RCC 7860 (cell line): Measurements from ENCODE around the gene IL1RAPL2.
"Not testable (repeated sequence)": the region's sequence is repeated elsewhere in the genome, so short reads cannot be mapped to it uniquely, and the experiment has no call there.

Experiments used
- DNase-seq: peaks from one replicate; pipeline ENCODE4 v3.0.0-alpha.2; 2015; ENCODE audit warnings: low spot score
- FAIRE-seq: peaks from 2 replicates; lab custom pipeline; 2012; peaks lifted over from hg19 to GRCh38; lab: Jason Lieb, UNC

IL1RAPL2 gene

GRCh38 chrX:105134273-105134672, 568.3 kb downstream of the IL1RAPL2 start:
- DNase-seq (no peak), FAIRE-seq (no peak)

- FAIRE-seq: peak; percentile 79
- peak; percentile 71 for DNase-seq
Observed at GRCh38 chrX:105136786-105137185, 570.8 kb downstream of the IL1RAPL2 start.

GRCh38 chrX:105150036-105150435, 584.0 kb downstream of the IL1RAPL2 start:
- FAIRE-seq: no peak

GRCh38 chrX:105150557-105150956, 584.6 kb downstream of the IL1RAPL2 start:
- DNase-seq: no peak
- no peak for FAIRE-seq

More at GRCh38 chrX:105150036-105150435, 584.0 kb downstream of the IL1RAPL2 start:
- DNase-seq: no peak

- DNase-seq (no peak), FAIRE-seq (no peak)
Observed at GRCh38 chrX:105167233-105167632, 601.2 kb downstream of the IL1RAPL2 start.

- DNase-seq: no peak
- no peak for FAIRE-seq
Observed at GRCh38 chrX:105168577-105168976, 602.6 kb downstream of the IL1RAPL2 start.

GRCh38 chrX:105173071-105173470, 607.1 kb downstream of the IL1RAPL2 start:
- peak; percentile 55 for DNase-seq
- FAIRE-seq: no peak

- FAIRE-seq (no peak), DNase-seq (no peak)
Observed at GRCh38 chrX:105179644-105180043, 613.6 kb downstream of the IL1RAPL2 start.

- no peak for FAIRE-seq
- DNase-seq: no peak
Observed at GRCh38 chrX:105189093-105189492, 623.1 kb downstream of the IL1RAPL2 start.

- FAIRE-seq (peak; percentile 65), DNase-seq (peak; percentile 8)
Observed at GRCh38 chrX:105190252-105190853, 624.4 kb downstream of the IL1RAPL2 start.

GRCh38 chrX:105191878-105192277, 625.9 kb downstream of the IL1RAPL2 start:
- no peak for DNase-seq
- FAIRE-seq: no peak

- FAIRE-seq (no peak), DNase-seq (no peak)
Observed at GRCh38 chrX:105209406-105209805, 643.4 kb downstream of the IL1RAPL2 start.

- no peak for DNase-seq
- no peak for FAIRE-seq
Observed at GRCh38 chrX:105210258-105210657, 644.3 kb downstream of the IL1RAPL2 start.

GRCh38 chrX:105211066-105211575, 645.1 kb downstream of the IL1RAPL2 start:
- DNase-seq: peak; percentile 36
- no peak for FAIRE-seq

GRCh38 chrX:105219454-105220401, 653.7 kb downstream of the IL1RAPL2 start:
- no peak for FAIRE-seq

GRCh38 chrX:105220636-105221035, 654.6 kb downstream of the IL1RAPL2 start, which contains the start of gene TEX13A:
Gene TEX13A, minus strand, starts transcription at chrX:105220694. Its CDS starts 297 bp downstream, at chrX:105220397.
- DNase-seq: no peak
- no peak for FAIRE-seq

More at GRCh38 chrX:105219454-105220401, 653.7 kb downstream of the IL1RAPL2 start:
- no peak for DNase-seq

GRCh38 chrX:105221374-105221773, 655.4 kb downstream of the IL1RAPL2 start:
- DNase-seq: no peak
- no peak for FAIRE-seq

GRCh38 chrX:105226499-105226898, 660.5 kb downstream of the IL1RAPL2 start:
- DNase-seq (no peak), FAIRE-seq (no peak)

GRCh38 chrX:105228602-105229001, 662.6 kb downstream of the IL1RAPL2 start:
- DNase-seq: no peak
- no peak for FAIRE-seq

GRCh38 chrX:105229146-105229545, 663.1 kb downstream of the IL1RAPL2 start:
- no peak for DNase-seq
- no peak for FAIRE-seq

GRCh38 chrX:105237407-105237806, 671.4 kb downstream of the IL1RAPL2 start:
- not testable (repeated sequence) for DNase-seq, FAIRE-seq
